Tibial nerve (tissue), 4 donors: ENCODE measurements around the gene FCF1. TPM values are rescaled to one million over a fixed set of nuclear protein-coding genes. Genes with fewer than 3 reads are reported as not detected.

Source experiments
- DNase-seq, 2 donors: peaks; one replicate each; pipeline ENCODE4 v3.0.0-alpha.2; 2019; ENCODE audit warnings: low spot score in 2 of 2
- H3K27ac ChIP-seq, 4 donors: fragments of 200-600 bp; sonication (generic) in 3 of 4; one replicate each; pipeline ENCODE4 v1.5.1; 2017 to 2019; ENCODE audit warnings: mild to moderate bottlenecking in 1 of 4
- H3K27me3 ChIP-seq, 2 donors: fragments of 200-600 bp; sonication (generic) in 1 of 2; one replicate each; pipeline versions ENCODE4 v1.5.1 to v1.6.0; 2017 to 2019
- H3K36me3 ChIP-seq, 3 donors: fragments of 200-600 bp; sonication (generic); one replicate each; pipeline ENCODE4 v1.5.1; 2018 to 2019
- H3K4me1 ChIP-seq, 4 donors: fragments of 200-600 bp; sonication (generic) in 3 of 4; one replicate each; pipeline ENCODE4 v1.5.1; 2017 to 2019
- H3K4me3 ChIP-seq, 4 donors: fragments of 200-600 bp; sonication (generic) in 3 of 4; one replicate each; pipeline ENCODE4 v1.5.1; 2017 to 2019; ENCODE audit warnings: mild to moderate bottlenecking in 1 of 4, moderate library complexity in 1 of 4
- H3K9me3 ChIP-seq, 4 donors: fragments of 200-600 bp; sonication (generic) in 3 of 4; one replicate each; pipeline ENCODE4 v1.5.1; 2017 to 2019
- EP300 ChIP-seq, 2 donors: sonication (generic); formaldehyde crosslinking; IDR thresholded peaks; one replicate each; pipeline ENCODE4 v1.6.1; 2017; ENCODE audit warnings: antibody characterized with exemption in 2 of 2, mild to moderate bottlenecking in 1 of 2
- POLR2A ChIP-seq, 2 donors: fragments of 450-650 bp; IDR thresholded peaks; one replicate each; pipeline ENCODE4 v1.6.1; 2017; ENCODE audit warnings: antibody characterized with exemption in 2 of 2, mild to moderate bottlenecking in 2 of 2, moderate library complexity in 2 of 2
- WGBS, 2 donors: methylation state at CpG; one replicate each; pipeline ENCODE4 v1.1.5; 2018; 5-methylcytosine and 5-hydroxymethylcytosine counted together
- total RNA-seq, 4 donors: library from RNA; depleted of rRNA; stranded (reverse); fragments of >200 nt; gene quantifications; one replicate each; pipeline ENCODE4 v1.1.0, GENCODE V29; 2016
- TF ChIP-seq, protein P1 (sequence below), 5 experiments: fragments of 200-600 bp in 3 of 5; fragments of 450-650 bp in 2 of 5; sonication (generic) in 3 of 5; IDR thresholded peaks; one replicate each; pipeline ENCODE4 v1.5.1; 2016 to 2019; ENCODE audit warnings: antibody characterized with exemption in 5 of 5, mild to moderate bottlenecking in 3 of 5, moderate library complexity in 2 of 5

The FCF1 gene
- total RNA-seq, 4 donors from 2014 or later, result 16.8 to 39.8 (median 32.6) TPM

DNA sequence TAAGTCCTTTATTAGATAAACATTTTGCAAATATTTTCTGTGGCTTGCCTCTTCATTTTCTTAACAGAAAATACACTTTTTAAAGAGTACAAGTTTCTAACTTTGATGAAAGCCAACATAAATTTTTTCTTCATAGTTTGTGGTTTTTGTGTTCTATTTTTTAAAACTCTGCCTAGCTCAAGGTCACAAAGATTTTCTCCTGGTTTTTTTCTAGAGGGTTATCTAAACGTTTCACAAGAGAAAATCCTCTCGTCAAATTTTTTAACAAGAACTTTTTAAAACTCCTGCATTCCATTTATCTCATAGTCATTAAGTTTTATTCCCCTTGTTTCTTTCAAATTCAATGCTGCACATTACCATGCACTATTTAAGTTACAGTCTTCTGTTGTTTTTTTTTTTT lies 8.3 kb upstream of the FCF1 start:
- 36% methylated on average over 2 of the region's 2 CpGs for WGBS, 2 donors
- Histone ChIP-seq H3K27ac (peak overlapping the region in 2 of 4 donors; percentile 12 to 38), H3K4me1 (peaks cover 0 to 28% (median 0%) of the 10 kb centered on the region in 4 donors), H3K36me3 (peaks cover 0 to 6% (median 0%) of the 10 kb centered on the region in 3 donors), H3K9me3 (peaks cover 0 to 5% (median 0%) of the 10 kb centered on the region in 4 donors), H3K4me3 (no peak overlapping the region), H3K27me3 (no peaks in the 10 kb centered on the region)
- no peak for DNase-seq
- TF ChIP-seq POLR2A (IDR thresholded peaks at IDR 0.05), result no peak
- no peak for TF ChIP-seq EP300 (IDR thresholded peaks at IDR 0.05)
- TF ChIP-seq, protein P1, sequence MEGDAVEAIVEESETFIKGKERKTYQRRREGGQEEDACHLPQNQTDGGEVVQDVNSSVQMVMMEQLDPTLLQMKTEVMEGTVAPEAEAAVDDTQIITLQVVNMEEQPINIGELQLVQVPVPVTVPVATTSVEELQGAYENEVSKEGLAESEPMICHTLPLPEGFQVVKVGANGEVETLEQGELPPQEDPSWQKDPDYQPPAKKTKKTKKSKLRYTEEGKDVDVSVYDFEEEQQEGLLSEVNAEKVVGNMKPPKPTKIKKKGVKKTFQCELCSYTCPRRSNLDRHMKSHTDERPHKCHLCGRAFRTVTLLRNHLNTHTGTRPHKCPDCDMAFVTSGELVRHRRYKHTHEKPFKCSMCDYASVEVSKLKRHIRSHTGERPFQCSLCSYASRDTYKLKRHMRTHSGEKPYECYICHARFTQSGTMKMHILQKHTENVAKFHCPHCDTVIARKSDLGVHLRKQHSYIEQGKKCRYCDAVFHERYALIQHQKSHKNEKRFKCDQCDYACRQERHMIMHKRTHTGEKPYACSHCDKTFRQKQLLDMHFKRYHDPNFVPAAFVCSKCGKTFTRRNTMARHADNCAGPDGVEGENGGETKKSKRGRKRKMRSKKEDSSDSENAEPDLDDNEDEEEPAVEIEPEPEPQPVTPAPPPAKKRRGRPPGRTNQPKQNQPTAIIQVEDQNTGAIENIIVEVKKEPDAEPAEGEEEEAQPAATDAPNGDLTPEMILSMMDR (IDR thresholded peaks at IDR 0.05), result no peak

DNA sequence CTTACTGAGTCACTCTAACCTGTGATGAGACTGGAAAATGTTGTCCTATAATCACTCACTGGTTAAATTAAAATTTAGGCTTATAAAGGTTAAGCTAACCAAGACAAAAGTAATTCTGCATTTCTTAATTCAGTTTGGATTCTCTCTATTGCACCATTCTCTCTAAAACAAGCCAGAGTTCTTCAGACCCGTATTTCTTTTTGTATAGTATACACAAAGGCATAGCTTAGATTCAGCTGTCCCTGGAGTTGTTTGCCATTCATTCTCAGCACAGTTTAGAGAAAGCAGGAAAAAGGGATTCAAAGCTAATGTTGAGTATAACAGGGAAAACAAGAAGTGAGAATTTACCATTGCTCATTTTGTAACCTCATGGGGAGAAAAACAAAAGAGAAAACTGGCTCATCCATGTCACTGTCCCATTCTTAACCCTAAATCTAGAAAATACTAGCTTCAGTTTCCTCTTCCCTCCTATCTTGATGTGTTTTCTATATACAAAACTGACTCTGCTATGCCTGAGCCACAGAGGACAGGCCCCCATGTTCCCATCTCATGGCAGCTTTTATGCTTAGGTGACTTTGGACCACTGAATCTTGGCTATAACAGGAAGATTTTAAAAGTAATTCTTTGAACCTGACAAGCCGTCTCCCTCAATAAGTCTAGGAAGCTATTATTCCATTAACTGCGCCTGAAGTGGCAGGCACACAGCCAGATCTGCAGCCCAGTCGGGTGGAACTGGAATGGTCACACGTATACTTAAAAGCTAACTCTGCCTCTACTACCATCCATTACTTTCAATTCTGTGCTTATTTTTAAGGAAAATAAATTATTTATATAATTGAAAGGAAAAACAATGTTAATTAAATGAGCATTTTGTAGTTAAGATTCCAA lies 7.1 kb upstream of the FCF1 start:
- TF ChIP-seq POLR2A (IDR thresholded peaks at IDR 0.05) (no peak), EP300 (IDR thresholded peaks at IDR 0.05) (no peak)
- TF ChIP-seq, protein P1 (IDR thresholded peaks at IDR 0.05), result no peak
- H3K27ac ChIP-seq, result peak overlapping the region in 2 of 4 donors; percentile 12 to 39
- 64 to 68% methylated on average over 5 of the region's 5 CpGs for WGBS, 2 donors
- no peak overlapping the region for H3K4me3 ChIP-seq
- no peaks in the 10 kb centered on the region for H3K27me3 ChIP-seq
- peaks cover 0 to 5% (median 0%) of the 10 kb centered on the region in 4 donors for H3K9me3 ChIP-seq
- H3K36me3 ChIP-seq, result peaks cover 0 to 6% (median 0%) of the 10 kb centered on the region in 3 donors
- H3K4me1 ChIP-seq, result peaks cover 0 to 40% (median 0%) of the 10 kb centered on the region in 4 donors
- DNase-seq, result no peak

DNA sequence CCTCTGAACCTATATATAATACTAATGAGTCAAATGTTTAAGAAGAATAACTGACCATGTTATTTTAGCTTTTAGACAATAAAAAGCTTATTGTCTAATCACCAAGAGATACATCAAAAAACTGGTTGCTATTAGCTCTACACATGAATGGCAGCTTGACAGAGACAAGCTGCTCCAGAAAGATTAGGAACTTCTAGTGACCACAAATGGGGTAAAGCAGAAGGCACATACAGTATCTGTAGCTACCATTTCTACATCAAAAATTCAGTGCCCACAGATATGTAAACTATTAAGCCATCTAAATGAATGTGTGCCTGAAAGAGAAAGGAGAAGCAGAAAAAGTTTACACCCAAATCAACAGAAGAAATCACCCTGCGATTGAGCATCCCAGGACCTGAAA lies 2.5 kb upstream of the FCF1 start:
- no peaks in the 10 kb centered on the region for H3K27me3 ChIP-seq
- TF ChIP-seq, protein P1 (IDR thresholded peaks at IDR 0.05), result no peak
- TF ChIP-seq EP300 (IDR thresholded peaks at IDR 0.05), result no peak
- TF ChIP-seq POLR2A (IDR thresholded peaks at IDR 0.05), result no peak
- WGBS, 2 donors, result 94 to 100% methylated on average over 1 of the region's 1 CpG
- peaks cover 3 to 66% (median 13%) of the 10 kb centered on the region in 4 donors for H3K4me1 ChIP-seq
- H3K36me3 ChIP-seq, result peaks cover 0 to 7% (median 0%) of the 10 kb centered on the region in 3 donors
- no peak overlapping the region for H3K4me3 ChIP-seq
- no peak overlapping the region for H3K27ac ChIP-seq
- no peaks in the 10 kb centered on the region for H3K9me3 ChIP-seq
- DNase-seq, result no peak

DNA sequence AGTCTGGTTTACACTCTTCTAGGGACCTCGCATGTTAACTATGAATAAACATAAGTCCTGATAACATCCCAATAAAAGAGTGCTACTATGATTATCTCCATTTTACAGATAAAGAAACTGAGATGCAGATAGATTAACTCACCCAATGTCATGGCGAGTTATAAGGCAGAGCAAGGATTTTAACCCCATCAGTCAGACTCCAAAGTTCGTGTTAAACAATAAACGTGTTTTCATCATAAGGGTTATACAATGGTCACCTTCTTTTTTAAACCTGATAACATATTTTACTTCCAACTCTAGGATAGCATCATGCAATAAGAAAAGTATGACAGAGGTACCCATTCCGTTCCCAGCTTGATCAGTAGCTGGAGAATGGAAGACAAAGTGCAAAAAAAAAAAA lies 1.3 kb upstream of the FCF1 start:
- Histone ChIP-seq H3K4me3 (peak overlapping the region in 1 of 4 donors; percentile 83), H3K9me3 (no peaks in the 10 kb centered on the region), H3K27me3 (no peaks in the 10 kb centered on the region), H3K36me3 (peaks cover 0 to 19% (median 0%) of the 10 kb centered on the region in 3 donors), H3K27ac (no peak overlapping the region), H3K4me1 (peaks cover 3 to 54% (median 13%) of the 10 kb centered on the region in 4 donors)
- no peak for DNase-seq
- TF ChIP-seq, protein P1 (IDR thresholded peaks at IDR 0.05), result no peak
- TF ChIP-seq EP300 (IDR thresholded peaks at IDR 0.05) (no peak), POLR2A (IDR thresholded peaks at IDR 0.05) (no peak)
- 65 to 77% methylated on average over 5 of the region's 5 CpGs for WGBS, 2 donors

DNA sequence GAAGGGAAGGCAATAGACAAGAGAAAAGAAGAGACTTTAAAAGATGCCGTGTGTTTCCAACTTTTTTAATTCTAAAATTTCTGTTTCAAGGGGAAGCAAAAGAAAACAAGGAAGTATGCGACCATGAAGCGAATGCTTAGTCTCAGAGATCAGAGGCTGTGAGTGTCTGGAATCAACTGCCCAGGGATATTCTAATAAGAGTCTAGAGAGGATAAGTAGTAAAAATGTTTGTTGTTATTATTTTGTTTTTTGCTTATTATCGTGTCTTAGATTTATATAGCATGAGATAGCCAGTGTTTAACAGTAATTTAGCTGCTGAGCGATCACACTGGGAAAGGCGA lies 421 bp downstream of the FCF1 start:
- H3K9me3 ChIP-seq, result no peaks in the 10 kb centered on the region
- no peak for TF ChIP-seq POLR2A (IDR thresholded peaks at IDR 0.05)
- TF ChIP-seq EP300 (IDR thresholded peaks at IDR 0.05), result no peak
- TF ChIP-seq, protein P1 (IDR thresholded peaks at IDR 0.05), result no peak
- 12 to 13% methylated on average over 6 of the region's 6 CpGs for WGBS, 2 donors
- peaks cover 0 to 36% (median 5%) of the 10 kb centered on the region in 3 donors for H3K36me3 ChIP-seq
- peak overlapping the region; percentile 53 to 83 (median 75) for H3K4me3 ChIP-seq
- peaks cover 3 to 52% (median 13%) of the 10 kb centered on the region in 4 donors for H3K4me1 ChIP-seq
- H3K27me3 ChIP-seq, result no peaks in the 10 kb centered on the region
- DNase-seq, result no peak
- H3K27ac ChIP-seq, result peak overlapping the region; percentile 79 to 94 (median 86)
